GM23338 (cell line): ENCODE results near the gene RNASET2. TPM values are rescaled to one million over a fixed set of nuclear protein-coding genes. Genes with fewer than 3 reads are reported as not detected.

ENCODE experiments used
- microRNA-seq: library from miRNA; unstranded; fragments of <30 nt; microRNA quantifications from one replicate; pipeline ENCODE4, GENCODE V29; 2017
- polyA plus RNA-seq: library from polyadenylated mRNA; unstranded; fragments of >200 nt; fragmentation: Nextera tagmentation; extraction: Ambion mirVana; gene quantifications from 2 replicates; pipeline ENCODE4 v1.2.1, GENCODE V29; 2016
- small RNA-seq: library from RNA; depleted of rRNA; stranded (forward); fragments of <200 nt; gene quantifications from one replicate; pipeline ENCODE3, GENCODE V24; 2014; ENCODE audit warnings: low replicate concordance
- total RNA-seq: library from RNA; depleted of rRNA; stranded (reverse); fragments of >200 nt; shearing (Covaris generic); gene quantifications from 2 replicates; pipeline ENCODE4 v1.2.3, GENCODE V29; 2014; rRNA removed

Gene RNASET2
- total and polyA plus RNA-seq, 2 experiments from 2014 or later, result 40.5 to 62.8 TPM

Small RNAs within 50 kb of the gene (microRNA-seq; reads per million reads assigned to microRNA genes)
- 4.2 reads per million, percentile 16 among the genes with 10 or more reads in this experiment for gene MIR3939

Small RNAs within 50 kb of the gene (small RNA-seq; reads per million reads assigned to genes)
- 0.45 reads per million, percentile 30 among the genes with 10 or more reads in this experiment for gene MIR3939

Other genes starting within 250 kb of the RNASET2 start
- 43.1 and 44.3 TPM in 2 replicates for gene CEP43, start 42.8 kb upstream of the RNASET2 start, total RNA-seq
- 33.8 and 39.9 TPM in 2 replicates for gene CEP43, start 42.8 kb upstream of the RNASET2 start, polyA plus RNA-seq
- not detected in 2 replicates for gene CCR6, start 166.5 kb upstream of the RNASET2 start, total RNA-seq
- not detected in 2 replicates for gene CCR6, start 166.5 kb upstream of the RNASET2 start, polyA plus RNA-seq
- not detected in 2 replicates for gene GPR31, start 201.4 kb upstream of the RNASET2 start, total RNA-seq
- not detected in 2 replicates for gene GPR31, start 201.4 kb upstream of the RNASET2 start, polyA plus RNA-seq